Gastrocnemius medialis (tissue), 4 donors: ENCODE measurements around the gene ZNF19. TPM values are rescaled to one million over a fixed set of nuclear protein-coding genes. Genes with fewer than 3 reads are reported as not detected.

ENCODE experiments used
- ATAC-seq, 2 donors: fragments of 150-250 bp; one replicate each; pipeline ENCODE4 v1.9.1; 2016
- DNase-seq, 2 donors: peaks; one replicate each; pipeline ENCODE4 v3.0.0-alpha.2; 2019
- H3K27ac ChIP-seq, 4 donors: fragments of 200-600 bp; sonication (generic); 1 replicate in 1 of 4; 2 replicates in 3 of 4; pipeline ENCODE4 v1.5.1; 2016 to 2018; ENCODE audit warnings: mild to moderate bottlenecking in 2 of 4, moderate library complexity in 1 of 4
- H3K27me3 ChIP-seq, 3 donors: fragments of 200-600 bp; sonication (generic) in 2 of 3; 1 replicate in 1 of 3; 2 replicates in 2 of 3; pipeline versions ENCODE4 v1.5.1 to v1.6.0; 2016 to 2019; ENCODE audit warnings: mild to moderate bottlenecking in 1 of 3, moderate library complexity in 1 of 3
- H3K36me3 ChIP-seq, 2 donors: fragments of 200-600 bp; sonication (generic) in 1 of 2; one replicate each; pipeline ENCODE4 v1.5.1; 2017 to 2018
- H3K4me1 ChIP-seq, 2 donors: fragments of 200-600 bp; sonication (generic) in 1 of 2; one replicate each; pipeline ENCODE4 v1.5.1; 2016 to 2017; ENCODE audit warnings: mild to moderate bottlenecking in 2 of 2
- H3K4me3 ChIP-seq, 4 donors: fragments of 200-600 bp; sonication (generic) in 3 of 4; 1 replicate in 1 of 4; 2 replicates in 3 of 4; pipeline ENCODE4 v1.5.1; 2016 to 2019; ENCODE audit warnings: mild to moderate bottlenecking in 2 of 4
- H3K9me3 ChIP-seq, 3 donors: fragments of 200-600 bp; sonication (generic) in 2 of 3; 1 replicate in 1 of 3; 2 replicates in 2 of 3; pipeline ENCODE4 v1.5.1; 2016 to 2019
- POLR2A ChIP-seq, 2 donors: fragments of 450-650 bp; IDR thresholded peaks; one replicate each; pipeline ENCODE4 v1.6.1; 2017; ENCODE audit warnings: antibody characterized with exemption in 2 of 2, mild to moderate bottlenecking in 2 of 2, moderate library complexity in 2 of 2
- in situ Hi-C, 4 donors: fragments of 200-750 bp; cut with MboI; loops; one replicate each; pipeline versions ENCODE4 v1.15.0 to v1.8.0; 2017; ENCODE audit warnings: low sequenced_read_pairs in 4 of 4
- intact Hi-C: fragments of 100-400 bp; cut with DNase I; formaldehyde crosslinking; loops from one replicate; pipeline ENCODE4 v1.15.1; 2023; ENCODE audit warnings: low total_unique reads
- total RNA-seq, 4 donors: library from RNA; depleted of rRNA; stranded (reverse); fragments of >200 nt; gene quantifications; one replicate each; pipeline versions ENCODE4 v1.1.0 to v1.2.3, GENCODE V29; 2016
- TF ChIP-seq, protein P1 (sequence below), 5 experiments: fragments of 450-650 bp in 3 of 5; fragments of 200-600 bp in 2 of 5; sonication (generic) in 2 of 5; IDR thresholded peaks in 4 of 5; conservative IDR thresholded peaks in 1 of 5; 1 replicate in 4 of 5; 2 replicates in 1 of 5; pipeline ENCODE4 v1.5.1; 2016 to 2019; ENCODE audit warnings: antibody characterized with exemption in 5 of 5, mild to moderate bottlenecking in 3 of 5, moderate library complexity in 3 of 5

ZNF19 gene
- total RNA-seq, 4 donors from 2014 or later = 0.65 to 3.3 (median 1.5) TPM

DNA sequence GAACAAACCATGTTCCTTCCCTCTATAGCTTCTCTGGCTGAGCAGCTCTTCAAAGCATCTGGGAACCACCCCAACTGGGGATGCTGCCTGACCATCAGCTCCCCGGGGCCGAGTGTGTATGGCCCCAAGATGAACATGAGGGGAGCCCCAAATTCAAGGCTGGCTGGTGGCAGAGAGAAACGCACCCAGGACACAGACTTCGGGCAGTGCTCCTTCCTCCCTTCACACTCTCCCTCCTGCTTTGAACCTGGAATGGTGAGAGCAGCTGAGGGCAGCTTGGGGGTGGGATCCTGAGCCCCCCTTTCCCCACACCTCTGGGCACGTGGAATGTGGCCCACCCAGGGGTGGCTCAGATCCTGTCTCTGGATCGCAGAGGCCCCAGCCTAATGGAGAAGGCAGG lies 64.5 kb downstream of the ZNF19 start:
- in situ Hi-C loops = loop anchor here in 3 of 4 donors (25.0 kb wide), 1 partner anchor 188 kb away; no protein-coding TSS in a partner anchor
- Histone ChIP-seq H3K4me3 (no peak overlapping the region), H3K36me3 (no peaks in the 10 kb centered on the region), H3K4me1 (no peaks in the 10 kb centered on the region), H3K27me3 (peaks cover 7 to 15% (median 8%) of the 10 kb centered on the region in 3 donors), H3K9me3 (no peaks in the 10 kb centered on the region), H3K27ac (no peak overlapping the region)
- intact Hi-C loops = no loop called here
- TF ChIP-seq, protein P1, sequence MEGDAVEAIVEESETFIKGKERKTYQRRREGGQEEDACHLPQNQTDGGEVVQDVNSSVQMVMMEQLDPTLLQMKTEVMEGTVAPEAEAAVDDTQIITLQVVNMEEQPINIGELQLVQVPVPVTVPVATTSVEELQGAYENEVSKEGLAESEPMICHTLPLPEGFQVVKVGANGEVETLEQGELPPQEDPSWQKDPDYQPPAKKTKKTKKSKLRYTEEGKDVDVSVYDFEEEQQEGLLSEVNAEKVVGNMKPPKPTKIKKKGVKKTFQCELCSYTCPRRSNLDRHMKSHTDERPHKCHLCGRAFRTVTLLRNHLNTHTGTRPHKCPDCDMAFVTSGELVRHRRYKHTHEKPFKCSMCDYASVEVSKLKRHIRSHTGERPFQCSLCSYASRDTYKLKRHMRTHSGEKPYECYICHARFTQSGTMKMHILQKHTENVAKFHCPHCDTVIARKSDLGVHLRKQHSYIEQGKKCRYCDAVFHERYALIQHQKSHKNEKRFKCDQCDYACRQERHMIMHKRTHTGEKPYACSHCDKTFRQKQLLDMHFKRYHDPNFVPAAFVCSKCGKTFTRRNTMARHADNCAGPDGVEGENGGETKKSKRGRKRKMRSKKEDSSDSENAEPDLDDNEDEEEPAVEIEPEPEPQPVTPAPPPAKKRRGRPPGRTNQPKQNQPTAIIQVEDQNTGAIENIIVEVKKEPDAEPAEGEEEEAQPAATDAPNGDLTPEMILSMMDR (IDR thresholded peaks at IDR 0.05 in 4 of 5, conservative IDR thresholded peaks at IDR 0.05 in 1 of 5) = no peak
- TF ChIP-seq POLR2A (IDR thresholded peaks at IDR 0.05) = no peak
- ATAC-seq (no peak), DNase-seq (no peak)

DNA sequence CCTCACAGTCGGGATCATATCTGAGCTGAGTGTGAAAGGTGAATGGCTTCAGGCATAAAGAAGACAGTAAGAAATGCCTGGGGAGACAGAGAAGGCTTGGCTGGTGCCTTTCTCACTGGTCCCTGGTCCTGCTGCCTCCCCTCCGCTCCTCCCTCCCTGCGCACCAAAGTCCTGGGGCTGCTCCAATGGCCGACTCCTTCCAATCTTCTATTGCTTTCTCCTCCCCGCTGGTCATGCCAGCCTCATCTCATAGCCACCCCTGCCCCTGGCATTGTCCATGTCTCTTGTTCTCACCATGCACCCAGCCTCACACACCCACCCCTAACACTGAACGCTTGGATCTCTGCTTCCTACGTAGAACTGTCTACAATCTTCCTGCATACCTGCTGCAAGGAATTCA lies 65.3 kb downstream of the ZNF19 start:
- no peaks in the 10 kb centered on the region for H3K9me3 ChIP-seq
- in situ Hi-C loops = loop anchor here in 3 of 4 donors (25.0 kb wide), 1 partner anchor 188 kb away; no protein-coding TSS in a partner anchor
- ATAC-seq (no peak), DNase-seq (no peak)
- H3K4me1 ChIP-seq = no peaks in the 10 kb centered on the region
- no peak overlapping the region for H3K4me3 ChIP-seq
- no peak overlapping the region for H3K27ac ChIP-seq
- intact Hi-C loops = no loop called here
- H3K36me3 ChIP-seq = no peaks in the 10 kb centered on the region
- H3K27me3 ChIP-seq = peaks cover 4 to 15% (median 7%) of the 10 kb centered on the region in 3 donors
- TF ChIP-seq, protein P1 (IDR thresholded peaks at IDR 0.05 in 4 of 5, conservative IDR thresholded peaks at IDR 0.05 in 1 of 5) = no peak
- TF ChIP-seq POLR2A (IDR thresholded peaks at IDR 0.05) = no peak

Other genes starting within 250 kb of the ZNF19 start
- gene CMTR2, start 199.9 kb downstream of the ZNF19 start, total RNA-seq = 10 to 100 TPM; 11.2 to 18.0 (median 12.3) TPM
- gene CALB2, start 130.6 kb downstream of the ZNF19 start, total RNA-seq = 1 to 10 TPM in 1 of 4 donors, under 1 TPM in 2, not detected in 1; 0.23 to 3.2 (median 0.31) TPM
- gene TLE7, start 47.3 kb downstream of the ZNF19 start, total RNA-seq = not detected
- gene ZNF23, start 27.1 kb downstream of the ZNF19 start, total RNA-seq = 1 to 10 TPM; 3.6 to 5.6 (median 4.7) TPM
- gene CHST4, start 37.1 kb upstream of the ZNF19 start, total RNA-seq = not detected
- 1 to 10 TPM in 2 of 4 donors, not detected in 2; 1.9 to 3.7 TPM for gene TAT, start 87.8 kb upstream of the ZNF19 start, total RNA-seq
- gene MARVELD3, start 136.9 kb upstream of the ZNF19 start, total RNA-seq = under 1 TPM in 1 of 4 donors, not detected in 3; 0.32 TPM
- 1 to 10 TPM; 4.5 to 9.1 (median 5.0) TPM for gene PHLPP2, start 235.4 kb upstream of the ZNF19 start, total RNA-seq